IPS DF 4.7 (cell line): ENCODE measurements around the gene MGAT4B.

Source experiments
- DNase-seq: peaks from one replicate; pipeline ENCODE4 v3.0.0-alpha.2; 2013; ENCODE audit warnings: low spot score; ENCODE audit errors: extremely low read depth

Gene MGAT4B

DNA sequence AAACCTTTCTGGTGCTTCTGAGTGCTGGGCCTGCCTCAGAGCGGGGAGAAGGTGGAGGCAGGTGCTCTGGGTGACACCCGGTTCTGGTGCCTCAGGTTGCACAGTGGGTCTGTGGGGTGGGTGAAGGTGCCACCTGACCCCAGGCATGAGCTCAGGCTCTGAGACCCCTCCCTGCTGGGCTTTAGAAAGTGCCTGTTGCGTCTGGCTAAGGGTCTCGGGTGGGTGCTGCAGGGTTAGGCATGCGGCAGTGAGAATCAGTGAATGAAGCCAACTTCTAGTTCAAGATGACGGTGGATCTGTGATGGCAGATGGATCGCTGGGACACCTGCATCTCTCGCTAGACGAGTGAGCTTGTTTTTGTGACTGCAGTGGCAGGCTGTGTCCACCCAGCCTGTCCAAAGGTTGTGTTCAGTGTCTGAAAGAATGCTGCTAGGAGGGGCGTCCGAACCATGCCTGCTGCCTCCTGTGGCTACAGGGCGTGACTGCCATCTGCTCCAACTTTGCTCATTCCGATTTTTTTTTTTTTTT lies 19.1 kb upstream of the MGAT4B start:
- no peak for DNase-seq

DNA sequence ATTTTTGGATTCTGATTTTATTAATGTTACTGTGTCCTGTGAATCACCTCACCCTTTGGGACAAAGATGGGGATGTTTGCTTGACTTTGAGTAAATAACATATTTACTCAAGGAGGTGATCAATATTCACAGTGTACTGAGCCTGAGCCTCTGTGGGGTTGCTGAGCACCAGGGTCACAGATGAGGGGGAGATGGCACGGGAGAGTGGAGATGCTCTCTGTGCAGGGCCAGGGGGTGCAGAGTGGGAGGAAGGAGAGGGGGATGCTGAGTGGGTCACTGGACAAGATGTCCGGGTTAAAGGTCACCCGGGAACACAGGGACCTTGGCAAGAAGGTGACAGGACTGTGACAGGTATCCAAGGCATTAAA lies 18.1 kb upstream of the MGAT4B start:
- DNase-seq: no peak

- DNase-seq: no peak
These were observed 17.5 kb upstream of the MGAT4B start for GRCh38 chr5:179823937-179824744.

GRCh38 chr5:179822444-179822990 lies 15.9 kb upstream of the MGAT4B start:
- DNase-seq: no peak

GRCh38 chr5:179822059-179822432 lies 15.4 kb upstream of the MGAT4B start:
- DNase-seq: no peak

DNA sequence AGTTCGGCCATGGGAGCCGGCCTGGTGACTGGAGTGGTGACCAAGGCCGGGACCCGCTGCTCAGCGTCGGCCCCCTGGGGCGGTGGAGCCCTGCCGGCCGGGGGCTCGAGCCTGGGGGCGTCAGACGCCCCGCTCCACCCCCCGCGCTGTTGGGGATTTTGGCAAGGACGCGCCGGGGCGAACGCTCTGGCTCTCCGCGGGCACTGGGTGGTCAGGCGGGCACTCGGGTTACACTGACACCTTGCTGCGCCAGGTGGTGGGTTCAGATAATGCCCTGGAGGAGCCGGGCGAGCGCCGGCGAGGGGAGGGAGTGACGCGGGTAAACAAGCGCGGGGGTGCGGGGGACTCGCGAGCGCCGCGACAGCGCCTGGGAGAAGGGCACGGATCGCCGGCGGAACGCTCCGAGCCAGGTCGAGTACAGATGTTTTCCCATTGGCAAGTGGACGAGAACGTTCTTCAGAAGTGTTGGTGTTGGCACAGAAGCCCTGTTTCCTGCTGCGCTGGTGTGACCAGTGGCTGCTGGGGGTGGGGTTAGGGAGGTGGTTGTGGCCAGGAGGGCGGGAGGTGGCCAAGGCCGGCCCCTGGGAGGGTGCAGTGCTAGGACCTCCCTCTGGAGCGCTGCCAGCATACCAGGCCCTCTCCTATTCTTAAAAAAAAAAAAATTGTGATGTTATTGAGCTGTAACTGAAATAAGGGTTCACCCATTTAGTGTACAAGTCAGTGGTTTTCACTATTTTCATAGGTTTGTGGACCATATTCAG lies 14.8 kb upstream of the MGAT4B start:
- no peak for DNase-seq

DNA sequence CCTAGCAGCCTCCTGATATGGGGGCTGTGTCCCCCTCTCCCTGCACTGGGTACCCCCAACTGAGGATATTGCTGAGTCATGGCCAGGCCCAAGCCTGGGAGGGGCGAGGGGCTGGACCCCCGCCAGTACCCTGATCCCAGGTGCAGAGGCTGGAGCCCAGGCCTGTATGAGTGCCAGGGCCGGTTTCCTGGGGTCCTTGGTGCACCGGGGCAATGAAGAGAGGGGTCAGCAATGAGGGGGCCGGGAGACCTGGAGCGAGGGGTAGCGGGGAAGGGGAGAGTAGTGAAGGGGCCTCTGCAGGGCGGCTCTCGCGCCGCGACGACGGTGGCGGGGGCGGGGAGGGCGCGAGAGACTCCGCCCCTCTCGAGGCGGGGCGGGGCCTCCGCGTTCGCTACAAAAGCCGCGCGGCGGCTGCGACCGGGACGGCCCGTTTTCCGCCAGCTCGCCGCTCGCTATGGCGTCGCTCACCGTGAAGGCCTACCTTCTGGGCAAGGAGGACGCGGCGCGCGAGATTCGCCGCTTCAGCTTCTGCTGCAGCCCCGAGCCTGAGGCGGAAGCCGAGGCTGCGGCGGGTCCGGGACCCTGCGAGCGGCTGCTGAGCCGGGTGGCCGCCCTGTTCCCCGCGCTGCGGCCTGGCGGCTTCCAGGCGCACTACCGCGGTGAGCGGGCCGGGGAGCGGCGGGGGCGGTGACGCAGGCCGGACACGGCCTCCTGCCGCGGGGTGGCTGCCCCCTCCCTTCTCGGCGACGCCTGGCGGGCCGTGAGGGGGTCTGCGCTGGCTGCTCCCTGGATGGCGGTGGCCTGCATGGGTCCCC lies 14.0 kb upstream of the MGAT4B start, which contains the start of gene SQSTM1:
SQSTM1 (plus strand) TSS at position 423 of the 815 bp plus-strand sequence; CDS start at position 455, 32 bp downstream.
- no peak for DNase-seq

- DNase-seq: no peak
These were observed 13.4 kb upstream of the MGAT4B start for GRCh38 chr5:179820127-179820482.

GRCh38 chr5:179819296-179820126 lies 12.8 kb upstream of the MGAT4B start:
- DNase-seq: no peak

DNA sequence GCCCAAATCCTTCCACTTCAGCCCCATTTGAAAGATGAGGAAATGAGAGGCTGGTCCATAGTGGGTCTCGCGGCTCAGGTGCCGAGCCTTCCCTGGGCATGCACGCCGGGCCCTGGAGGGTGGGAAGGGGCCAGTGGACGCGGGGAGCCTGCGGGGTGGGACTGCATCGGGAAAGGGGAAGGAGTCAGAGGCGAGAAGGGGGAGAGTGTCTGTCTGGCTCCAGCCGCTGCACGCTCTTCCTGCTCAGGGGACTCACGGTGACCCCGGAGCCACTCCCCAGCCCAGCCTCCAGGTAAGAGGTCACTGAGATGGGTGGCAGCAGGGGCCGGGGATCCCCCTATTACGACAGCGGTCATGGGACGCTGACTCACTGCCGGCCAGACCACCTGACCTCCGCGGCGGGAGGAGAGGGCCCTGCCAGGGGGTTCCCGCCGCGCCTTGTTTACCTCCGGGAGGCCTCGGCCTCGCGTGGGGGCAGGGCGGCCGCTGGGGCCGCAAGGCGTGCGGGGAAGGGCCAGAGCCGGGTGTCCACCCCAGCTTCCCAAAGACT lies 12.2 kb upstream of the MGAT4B start:
- DNase-seq: no peak

- no peak for DNase-seq
These were observed 11.5 kb upstream of the MGAT4B start for GRCh38 chr5:179817890-179818745.

DNA sequence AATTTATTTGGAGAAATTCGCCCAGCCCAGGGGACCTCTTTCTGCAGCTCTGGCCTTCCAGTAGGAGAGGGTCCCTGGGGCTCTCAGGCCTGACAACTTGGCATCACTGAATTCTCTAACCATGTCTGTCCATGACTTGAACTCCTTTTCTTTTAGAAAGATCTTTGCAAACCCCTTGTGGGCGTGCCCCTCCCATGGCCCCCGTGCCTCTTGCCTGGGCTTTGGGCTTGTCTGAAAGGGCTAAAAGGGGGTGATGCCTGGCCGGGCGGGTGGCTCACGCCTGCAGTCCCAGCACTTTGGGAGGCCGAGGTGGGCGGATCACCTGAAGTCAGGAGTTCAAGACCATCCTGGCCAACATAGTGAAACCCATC lies 10.8 kb upstream of the MGAT4B start:
- no peak for DNase-seq

DNA sequence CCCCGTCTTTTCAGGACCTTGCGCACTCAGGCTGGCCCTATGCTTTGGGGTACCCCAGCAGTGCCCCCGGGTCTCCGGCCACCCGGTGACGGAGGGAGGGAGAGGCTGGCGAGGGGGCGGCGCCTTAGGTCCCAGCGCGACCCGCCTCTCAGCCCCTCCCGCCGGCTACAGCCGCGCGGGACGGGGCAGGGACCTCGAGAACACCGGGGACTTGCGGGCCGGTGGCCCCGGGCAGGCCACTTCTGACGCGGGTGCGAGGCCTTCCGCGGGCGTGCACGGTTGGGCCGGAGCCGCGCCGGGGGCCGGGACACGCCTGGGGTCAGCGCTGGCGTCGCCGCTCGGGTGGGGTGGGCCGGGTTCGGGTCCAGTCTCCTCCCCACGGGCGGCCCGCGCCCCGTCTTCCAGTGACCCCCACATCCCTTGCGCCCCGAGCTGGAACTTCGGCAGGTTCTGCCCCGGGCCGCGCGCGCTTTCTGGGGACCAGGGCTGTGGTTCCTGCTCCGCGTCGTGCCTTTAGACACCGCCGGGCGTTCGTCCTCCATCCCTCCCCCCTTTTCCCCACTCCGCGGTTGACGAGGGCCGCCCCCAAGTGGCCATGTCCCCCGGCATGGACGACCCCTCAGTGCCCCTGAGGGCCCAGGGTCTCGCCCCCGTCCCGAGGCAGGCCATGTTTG lies 10.3 kb upstream of the MGAT4B start:
- DNase-seq: no peak

- no peak for DNase-seq
These were observed 9.7 kb upstream of the MGAT4B start for GRCh38 chr5:179816401-179816795.

GRCh38 chr5:179815491-179816249 lies 9.0 kb upstream of the MGAT4B start:
- no peak for DNase-seq

DNA sequence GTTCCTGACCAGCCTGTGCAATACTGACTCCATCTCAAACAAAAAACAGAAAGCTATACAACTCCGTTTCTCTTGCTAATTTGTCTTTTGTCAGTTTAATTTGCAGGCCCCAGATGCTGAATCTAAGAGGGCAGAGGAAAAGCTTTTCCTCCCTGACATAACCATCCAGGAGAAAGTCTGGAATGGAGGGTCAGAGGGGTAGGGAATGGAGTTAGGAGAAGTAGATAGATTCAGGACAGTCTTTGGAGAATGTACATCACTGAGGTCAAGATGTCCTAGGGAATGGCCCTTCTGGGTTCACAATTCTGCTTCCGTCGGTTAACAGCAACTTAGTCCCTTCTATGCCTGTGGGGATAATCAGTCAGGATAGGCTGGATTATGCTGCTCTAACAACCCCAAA lies 7.4 kb upstream of the MGAT4B start:
- no peak for DNase-seq

GRCh38 chr5:179812997-179813607 lies 6.4 kb upstream of the MGAT4B start:
- DNase-seq: no peak
